Measurements from ENCODE around the gene HSPA5.

HSPA5 gene

DNA sequence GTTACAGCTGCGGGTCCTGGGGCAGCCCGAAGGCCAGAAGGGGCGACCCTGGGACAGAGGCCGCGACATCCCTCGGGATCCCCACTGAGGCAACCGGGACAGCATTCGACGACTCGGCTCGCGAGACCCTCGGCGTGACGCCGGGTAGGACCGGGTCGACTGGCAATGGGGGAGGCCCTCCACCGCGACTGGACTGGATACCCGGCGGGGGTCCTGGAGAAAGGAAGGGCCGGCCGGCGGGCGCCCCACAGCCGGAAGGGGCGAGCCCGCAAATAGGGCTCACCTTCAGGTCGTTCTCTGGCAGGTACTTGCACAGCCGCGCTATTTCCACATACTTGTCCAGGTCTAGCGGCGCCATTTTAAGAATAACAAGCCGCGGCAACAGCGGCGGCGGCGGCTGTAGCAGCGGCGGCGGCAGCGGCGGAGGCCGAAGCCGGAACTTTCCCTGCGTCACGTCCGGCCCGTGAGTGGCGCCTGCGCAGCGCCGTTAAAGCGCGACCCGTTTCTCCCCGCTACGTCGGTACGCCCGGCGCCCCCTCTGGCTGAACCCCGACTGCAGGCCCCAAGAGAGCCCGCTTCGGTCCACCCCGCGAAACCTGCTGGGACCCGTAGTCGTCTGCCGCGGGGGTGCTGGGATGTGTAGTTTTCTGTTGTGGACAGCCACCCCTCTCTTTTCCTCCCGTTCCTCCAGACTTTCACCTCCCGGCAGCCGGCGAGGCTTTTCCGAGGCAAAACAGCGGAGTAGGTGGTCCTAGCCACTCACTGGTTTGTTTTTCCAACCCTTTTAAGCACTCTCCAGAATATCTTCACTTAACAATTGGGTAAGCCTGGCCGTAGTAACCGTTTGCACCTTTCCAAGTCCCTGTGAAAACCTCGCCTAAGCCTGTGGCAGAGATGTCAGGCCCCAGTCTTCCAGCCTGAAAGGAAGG is 51.5 kb downstream of the HSPA5 start, which contains the start of gene PPP6C:
PPP6C (minus strand) TSS at position 443 of the 929 bp plus-strand sequence; CDS start at position 358, 85 bp downstream.
- DNase-seq = peak; percentile 99

DNA sequence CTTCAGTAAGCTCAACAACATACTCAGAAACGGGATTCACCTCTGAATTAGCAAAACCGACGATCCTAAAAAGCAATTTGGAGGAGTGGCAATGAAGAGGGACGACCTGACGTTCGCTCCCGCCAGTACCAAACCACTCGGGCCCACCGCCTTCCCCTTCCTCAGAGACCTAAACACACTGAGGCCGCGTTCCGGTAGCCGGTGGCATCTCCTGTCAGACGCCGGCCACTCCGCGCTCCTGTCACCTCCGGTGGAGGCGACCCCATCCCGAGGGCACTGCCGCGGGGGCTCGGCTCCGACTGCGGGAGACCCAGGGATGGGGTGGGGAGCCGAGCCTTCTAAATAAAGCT is 52.2 kb downstream of the HSPA5 start:
- DNase-seq = peak; percentile 60

Data from stimulated activated CD8-positive, alpha-beta memory T cell treated with anti-CD3 and anti-CD28 coated beads, Interleukin-4, amount 100 ng/mL, for 48 hours (primary cell).